ENCODE measurements around the gene SMNDC1. TPM values are rescaled to one million over a fixed set of nuclear protein-coding genes. Genes with fewer than 3 reads are reported as not detected.

SMNDC1 gene
- total and polyA plus RNA-seq, 2 of the 4 experiments (the other 2 are of a cell fraction) = 3.9 to 15.1 TPM

- TF ChIP-seq SMC3 (IDR thresholded peaks at IDR 0.05; ENCODE audit: low read depth, low read length) = no peak
These were observed 30.8 kb upstream of the SMNDC1 start (continued) for GRCh38 chr10:110335314-110336064.

GRCh38 chr10:110334061-110334656 lies 29.4 kb upstream of the SMNDC1 start:
- Histone ChIP-seq H3K9ac (ENCODE audit: low read depth, low read length) (no peak overlapping the region), H2BK5ac (ENCODE audit: low read depth, low read length, poor library complexity, severe bottlenecking) (no peak overlapping the region), H2BK15ac (ENCODE audit: low read depth, low read length) (peak overlapping the region; percentile 97), H3K4me3 (ENCODE audit: insufficient read depth, low read depth, low read length) (no peak overlapping the region), H4K91ac (ENCODE audit: insufficient read depth, low read depth, low read length) (peak overlapping the region; percentile 32; the same call in 1 of the 2 replicates), H3K23ac (ENCODE audit: low read depth, low read length) (peak overlapping the region; percentile 64; the same call in 1 of the 2 replicates), H3K14ac (replicated peaks; ENCODE audit: low read depth, low read length) (0 out of 2 replicates have a peak overlapping the region, but pooled peaks have one; percentile 41), H4K8ac (ENCODE audit: low read depth in 2 of 2, low read length in 2 of 2) (peak overlapping the region in 1 of 2 experiments; percentile 33; a peak in 1 of 4 replicates), H3K79me1 (ENCODE audit: low read depth in 1 of 2, low read length in 2 of 2) (no peaks in the 10 kb centered on the region), H3K56ac (ENCODE audit: extremely low read depth, insufficient read depth, low read length) (no peak overlapping the region; the same call in 1 of the 2 replicates), H3K4me2 (ENCODE audit: low read depth, low read length) (no peak overlapping the region), H3K9me1 (ENCODE audit: insufficient read depth, low read length) (peaks cover 10% of the 10 kb centered on the region), H2AK9ac (replicated peaks; ENCODE audit: low read depth, low read length, poor library complexity) (peak overlapping the region; percentile 44), H4K20me1 (ENCODE audit: insufficient read depth, low read length) (no peaks in the 10 kb centered on the region), H3K9me3 (ENCODE audit: control insufficient read depth, insufficient read depth, low read length) (peaks cover 10% of the 10 kb centered on the region), H3K27me3 (ENCODE audit: control insufficient read depth, insufficient read depth, low read length) (no peaks in the 10 kb centered on the region), H3K18ac (ENCODE audit: low read depth, low read length) (no peak overlapping the region), H2AK5ac (ENCODE audit: low read depth, low read length) (peak overlapping the region; percentile 11), H2BK20ac (ENCODE audit: low read depth, low read length) (peak overlapping the region; percentile 47), H3K4me1 (ENCODE audit: control insufficient read depth, insufficient read depth, low read length) (peaks cover 9% of the 10 kb centered on the region), H2AFZ (replicated peaks; ENCODE audit: low read length, poor library complexity) (peak overlapping the region; percentile 71), H3K36me3 (ENCODE audit: control insufficient read depth, insufficient read depth, low read length) (no peaks in the 10 kb centered on the region), H4K5ac (ENCODE audit: low read depth, low read length) (peak overlapping the region; percentile 46; the same call in 1 of the 2 replicates), H3K4ac (ENCODE audit: low read depth, low read length) (peak overlapping the region; percentile 36; the same call in 1 of the 2 replicates), H2BK120ac (ENCODE audit: low read depth, low read length) (peak overlapping the region; percentile 52), H3K27ac (ENCODE audit: insufficient read depth, low read length) (no peak overlapping the region)
- POLR2A ChIA-PET (ENCODE audit: unreplicated experiment) = no interaction called here
- CTCF ChIA-PET = interaction anchor here (1.1 to 1.5 kb wide), 2 partner anchors 10 to 20 kb away, joined by 6 to 13 read pairs; no protein-coding TSS in a partner anchor
- WGBS, 2 experiments (ENCODE audit: extremely low coverage in 2 of 2, insufficient read length in 1 of 2) = no CpG with 5 or more reads among the region's 5 CpGs
- no peak for TF ChIP-seq RAD21 (IDR thresholded peaks at IDR 0.05; ENCODE audit: low read length)
- no peak for TF ChIP-seq MXI1 (IDR thresholded peaks at IDR 0.05; ENCODE audit: borderline replicate concordance, low read depth, low read length)
- TF ChIP-seq ELK1 (IDR thresholded peaks at IDR 0.05; ENCODE audit: borderline replicate concordance, low read depth, low read length) = no peak
- no peak for TF ChIP-seq SMC3 (IDR thresholded peaks at IDR 0.05; ENCODE audit: low read depth, low read length)
- no peak for TF ChIP-seq CHD1 (IDR thresholded peaks at IDR 0.05; ENCODE audit: low read depth, low read length)
- TF ChIP-seq POLR2A (IDR thresholded peaks at IDR 0.05; ENCODE audit: low read depth, low read length) = no peak
- no peak for TF ChIP-seq CTCF (conservative IDR thresholded peaks at IDR 0.05; ENCODE audit: low read depth, low read length)
- dilution Hi-C loops (cut with HindIII; ENCODE audit: low sequenced_read_pairs, unreplicated experiment) = no loop called here
- BruUV-seq (replicated peaks) = no TSS peak
- in situ Hi-C loops (cut with MboI; ENCODE audit: low sequenced_read_pairs) = no loop called here
- no peak for ATAC-seq (ENCODE audit: low read depth)
- DNase-seq = no peak
- intact Hi-C loops (cut with micrococcal nuclease) = no loop called here
